Esophagus squamous epithelium (tissue), 5 donors: ENCODE results near the gene NCK1. TPM values are rescaled to one million over a fixed set of nuclear protein-coding genes. Genes with fewer than 3 reads are reported as not detected.

Experiments used
- DNase-seq: peaks from one replicate; lab custom pipeline; 2025; lab: John Stamatoyannopoulos, UW
- H3K27ac ChIP-seq, 4 donors: fragments of 200-600 bp; sonication (generic); one replicate each; pipeline ENCODE4 v1.5.1; 2016 to 2019; ENCODE audit warnings: mild to moderate bottlenecking in 1 of 4
- H3K27me3 ChIP-seq, 4 donors: fragments of 200-600 bp; sonication (generic); 1 replicate in 3 of 4; 2 replicates in 1 of 4; pipeline versions ENCODE4 v1.5.1 to v1.6.0; 2017 to 2021; ENCODE audit warnings: antibody characterized with exemption in 1 of 4
- H3K36me3 ChIP-seq, 3 donors: fragments of 200-600 bp; sonication (generic); one replicate each; pipeline ENCODE4 v1.5.1; 2016 to 2019
- H3K4me1 ChIP-seq, 3 donors: fragments of 200-600 bp; sonication (generic); one replicate each; pipeline ENCODE4 v1.5.1; 2017 to 2019
- H3K4me3 ChIP-seq, 4 donors: fragments of 200-600 bp; sonication (generic); 1 replicate in 3 of 4; 2 replicates in 1 of 4; pipeline ENCODE4 v1.5.1; 2016 to 2019; ENCODE audit warnings: mild to moderate bottlenecking in 2 of 4, moderate library complexity in 1 of 4
- H3K9me3 ChIP-seq, 3 donors: fragments of 200-600 bp; sonication (generic); one replicate each; pipeline ENCODE4 v1.5.1; 2016 to 2019
- POLR2A ChIP-seq, 4 donors: fragments of 450-650 bp; IDR thresholded peaks; one replicate each; pipeline ENCODE4 v1.6.1; 2017; ENCODE audit warnings: antibody characterized with exemption in 4 of 4, mild to moderate bottlenecking in 4 of 4, moderate library complexity in 3 of 4
- WGBS, 2 donors: methylation state at CpG; one replicate each; pipeline ENCODE4 v1.1.5; 2018; 5-methylcytosine and 5-hydroxymethylcytosine counted together
- intact Hi-C: fragments of 100-400 bp; cut with DNase I; formaldehyde crosslinking; loops from one replicate; pipeline ENCODE4 v1.15.0; 2022
- total RNA-seq, 4 donors: library from RNA; depleted of rRNA; stranded (reverse); fragments of >200 nt; gene quantifications; one replicate each; pipeline ENCODE4 v1.1.0, GENCODE V29; 2016
- TF ChIP-seq, protein P1 (sequence below), 6 experiments: fragments of 450-650 bp in 4 of 6; fragments of 200-600 bp in 2 of 6; sonication (generic) in 2 of 6; IDR thresholded peaks; one replicate each; pipeline ENCODE4 v1.5.1; 2016 to 2019; ENCODE audit warnings: antibody characterized with exemption in 6 of 6, mild to moderate bottlenecking in 4 of 6, moderate library complexity in 4 of 6
- donor health status: DM: yes; HTN: yes; CAD: no.

NCK1 gene
- total RNA-seq, 4 donors from 2014 or later, result 35.6 to 66.1 (median 57.3) TPM

DNA sequence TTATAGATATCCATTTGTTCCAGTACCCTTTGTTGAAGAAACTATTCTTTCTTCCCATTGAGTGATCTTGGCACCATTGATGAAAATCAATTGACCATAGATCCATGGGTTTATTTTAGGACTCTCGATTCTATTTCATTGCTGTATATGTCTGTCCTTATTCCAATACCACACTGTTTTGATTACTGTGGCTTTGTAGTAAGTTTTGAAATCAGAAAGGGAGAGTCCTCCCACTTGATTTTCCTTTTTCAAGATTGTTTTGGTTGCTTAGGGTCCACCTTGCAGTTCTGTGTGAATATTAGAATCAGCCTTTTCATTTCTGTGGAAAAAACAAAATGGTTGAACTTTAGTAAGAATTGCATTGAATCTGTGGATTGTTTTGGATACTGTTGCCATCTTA, 75.2 kb downstream of the NCK1 start:
- Histone ChIP-seq H3K4me3 (no peak overlapping the region), H3K27ac (peak overlapping the region in 1 of 4 donors; percentile 30), H3K9me3 (no peaks in the 10 kb centered on the region), H3K36me3 (peaks cover 0 to 41% (median 3%) of the 10 kb centered on the region in 3 donors), H3K27me3 (no peaks in the 10 kb centered on the region), H3K4me1 (peaks cover 20 to 80% (median 58%) of the 10 kb centered on the region in 3 donors)
- WGBS, 2 donors, result 87 to 96% methylated on average over 1 of the region's 1 CpG
- TF ChIP-seq, protein P1, sequence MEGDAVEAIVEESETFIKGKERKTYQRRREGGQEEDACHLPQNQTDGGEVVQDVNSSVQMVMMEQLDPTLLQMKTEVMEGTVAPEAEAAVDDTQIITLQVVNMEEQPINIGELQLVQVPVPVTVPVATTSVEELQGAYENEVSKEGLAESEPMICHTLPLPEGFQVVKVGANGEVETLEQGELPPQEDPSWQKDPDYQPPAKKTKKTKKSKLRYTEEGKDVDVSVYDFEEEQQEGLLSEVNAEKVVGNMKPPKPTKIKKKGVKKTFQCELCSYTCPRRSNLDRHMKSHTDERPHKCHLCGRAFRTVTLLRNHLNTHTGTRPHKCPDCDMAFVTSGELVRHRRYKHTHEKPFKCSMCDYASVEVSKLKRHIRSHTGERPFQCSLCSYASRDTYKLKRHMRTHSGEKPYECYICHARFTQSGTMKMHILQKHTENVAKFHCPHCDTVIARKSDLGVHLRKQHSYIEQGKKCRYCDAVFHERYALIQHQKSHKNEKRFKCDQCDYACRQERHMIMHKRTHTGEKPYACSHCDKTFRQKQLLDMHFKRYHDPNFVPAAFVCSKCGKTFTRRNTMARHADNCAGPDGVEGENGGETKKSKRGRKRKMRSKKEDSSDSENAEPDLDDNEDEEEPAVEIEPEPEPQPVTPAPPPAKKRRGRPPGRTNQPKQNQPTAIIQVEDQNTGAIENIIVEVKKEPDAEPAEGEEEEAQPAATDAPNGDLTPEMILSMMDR (IDR thresholded peaks at IDR 0.05), result no peak
- no peak for TF ChIP-seq POLR2A (IDR thresholded peaks at IDR 0.05)
- no peak for DNase-seq
- intact Hi-C loops, result no loop called here

GRCh38 chr3:136937851-136938250, 75.8 kb downstream of the NCK1 start:
- H3K27me3 ChIP-seq, result no peaks in the 10 kb centered on the region
- no peak for DNase-seq
- peaks cover 0 to 41% (median 3%) of the 10 kb centered on the region in 3 donors for H3K36me3 ChIP-seq
- intact Hi-C loops, result no loop called here
- peaks cover 20 to 80% (median 59%) of the 10 kb centered on the region in 3 donors for H3K4me1 ChIP-seq
- TF ChIP-seq POLR2A (IDR thresholded peaks at IDR 0.05), result no peak
- TF ChIP-seq, protein P1 (IDR thresholded peaks at IDR 0.05), result no peak
- H3K4me3 ChIP-seq, result no peak overlapping the region
- peak overlapping the region in 2 of 4 donors; percentile 13 to 30 for H3K27ac ChIP-seq
- WGBS, 2 donors, result 16 to 18% methylated on average over 2 of the region's 2 CpGs
- no peaks in the 10 kb centered on the region for H3K9me3 ChIP-seq

GRCh38 chr3:136938334-136938733, 76.3 kb downstream of the NCK1 start:
- Histone ChIP-seq H3K27ac (peak overlapping the region in 3 of 4 donors; percentile 13 to 38 (median 30)), H3K9me3 (no peaks in the 10 kb centered on the region), H3K4me3 (no peak overlapping the region), H3K27me3 (no peaks in the 10 kb centered on the region), H3K4me1 (peaks cover 18 to 80% (median 59%) of the 10 kb centered on the region in 3 donors), H3K36me3 (peaks cover 0 to 41% (median 3%) of the 10 kb centered on the region in 3 donors)
- TF ChIP-seq POLR2A (IDR thresholded peaks at IDR 0.05), result no peak
- TF ChIP-seq, protein P1 (IDR thresholded peaks at IDR 0.05), result no peak
- intact Hi-C loops, result no loop called here
- DNase-seq, result no peak

DNA sequence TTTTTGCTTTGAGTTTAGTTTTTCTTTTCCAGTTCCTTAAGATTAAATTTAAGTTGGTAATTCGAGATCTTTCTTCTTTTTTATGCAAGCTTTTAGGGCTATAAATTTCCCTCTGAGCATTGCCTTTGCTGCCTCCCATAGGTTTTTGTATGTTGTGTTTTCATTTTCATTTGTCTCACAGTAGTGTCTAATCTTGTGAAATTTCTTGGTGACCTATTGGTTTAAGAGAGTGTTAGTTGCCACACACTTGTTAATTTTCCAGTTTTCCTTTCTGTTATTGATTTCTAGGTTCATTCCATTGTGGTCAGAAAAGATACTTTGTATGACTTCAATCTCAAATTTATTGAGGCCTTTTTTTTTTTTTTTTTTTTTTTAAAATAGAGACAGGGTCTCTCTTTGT, 77.5 kb downstream of the NCK1 start:
- no peaks in the 10 kb centered on the region for H3K9me3 ChIP-seq
- peaks cover 0 to 31% (median 3%) of the 10 kb centered on the region in 3 donors for H3K36me3 ChIP-seq
- H3K4me1 ChIP-seq, result peaks cover 15 to 78% (median 54%) of the 10 kb centered on the region in 3 donors
- intact Hi-C loops, result no loop called here
- 59 to 71% methylated on average over 1 of the region's 1 CpG for WGBS, 2 donors
- no peak for DNase-seq
- TF ChIP-seq, protein P1 (IDR thresholded peaks at IDR 0.05), result no peak
- TF ChIP-seq POLR2A (IDR thresholded peaks at IDR 0.05), result no peak
- no peak overlapping the region for H3K4me3 ChIP-seq
- no peak overlapping the region for H3K27ac ChIP-seq
- no peaks in the 10 kb centered on the region for H3K27me3 ChIP-seq

GRCh38 chr3:136942803-136943202, 80.8 kb downstream of the NCK1 start:
- H3K9me3 ChIP-seq, result no peaks in the 10 kb centered on the region
- TF ChIP-seq POLR2A (IDR thresholded peaks at IDR 0.05), result no peak
- TF ChIP-seq, protein P1 (IDR thresholded peaks at IDR 0.05), result no peak
- 57 to 77% methylated on average over 1 of the region's 1 CpG for WGBS, 2 donors
- peaks cover 15 to 79% (median 54%) of the 10 kb centered on the region in 3 donors for H3K4me1 ChIP-seq
- no peak overlapping the region for H3K4me3 ChIP-seq
- intact Hi-C loops, result no loop called here
- H3K36me3 ChIP-seq, result peaks cover 0 to 22% (median 0%) of the 10 kb centered on the region in 3 donors
- no peak for DNase-seq
- no peaks in the 10 kb centered on the region for H3K27me3 ChIP-seq
- peak overlapping the region in 1 of 4 donors; percentile 8 for H3K27ac ChIP-seq
